CD4-positive, alpha-beta T cell (primary cell): ENCODE measurements around the gene UNC5B. TPM values are rescaled to one million over a fixed set of nuclear protein-coding genes. Genes with fewer than 3 reads are reported as not detected.
"Not testable (repeated sequence)": the region's sequence is repeated elsewhere in the genome, so short reads cannot be mapped to it uniquely, and the experiment has no call there.

ENCODE experiments used
- ATAC-seq: fragments of 200-7000 bp; cut with Tn5 transposase; one replicate; pipeline ENCODE4 v1.10.0; 2022; ENCODE audit warnings: mild to moderate bottlenecking; ENCODE audit not compliant: poor library complexity
- CTCF ChIA-PET: fragments of 350-600 bp; sonication (Branson Sonifier 250); formaldehyde crosslinking; loops from one replicate; lab custom pipeline; 2021; ENCODE audit warnings: antibody characterized with exemption, inconsistent platforms; lab: Charles Lee
- POLR2A ChIA-PET: fragments of 350-600 bp; sonication (Branson Sonifier 250); formaldehyde crosslinking; loops from one replicate; lab custom pipeline; 2021; ENCODE audit warnings: antibody characterized with exemption, inconsistent platforms; lab: Charles Lee
- DNase-seq, 14 experiments: peaks; one replicate each; pipeline ENCODE4 v3.0.0-alpha.2; 2013 to 2020; ENCODE audit warnings: mixed read lengths in 2 of 14
- H3K27ac ChIP-seq, 2 donors: one replicate each; pipeline versions ENCODE4 v1.5.1 to v1.7.0; 2013; ENCODE audit warnings: low read length in 2 of 2, low read depth in 1 of 2, mild to moderate bottlenecking in 1 of 2
- H3K27me3 ChIP-seq, 2 experiments: 1 replicate in 1 of 2; 2 replicates in 1 of 2; pipeline versions ENCODE4 v1.6.1 to v1.7.0; 2013; ENCODE audit warnings: low read length in 2 of 2, control low read depth in 1 of 2, mild to moderate bottlenecking in 1 of 2, moderate library complexity in 1 of 2; ENCODE audit not compliant: insufficient read depth in 2 of 2, control insufficient read depth in 1 of 2
- H3K36me3 ChIP-seq: one replicate; pipeline ENCODE4 v1.6.1; 2013; ENCODE audit warnings: low read length, control low read depth; ENCODE audit not compliant: insufficient read depth
- H3K4me1 ChIP-seq: one replicate; pipeline ENCODE4 v1.6.1; 2013; ENCODE audit warnings: low read length, control low read depth; ENCODE audit not compliant: insufficient read depth
- H3K4me3 ChIP-seq: one replicate; pipeline ENCODE4 v1.5.1; 2013; ENCODE audit warnings: mild to moderate bottlenecking, low read length, moderate library complexity
- H3K9me3 ChIP-seq, 2 experiments: 1 replicate in 1 of 2; 2 replicates in 1 of 2; pipeline versions ENCODE4 v1.6.1 to v1.7.0; 2013; ENCODE audit warnings: low read length in 2 of 2, mild to moderate bottlenecking in 2 of 2, control low read depth in 1 of 2, moderate library complexity in 1 of 2; ENCODE audit not compliant: control insufficient read depth in 1 of 2, insufficient read depth in 1 of 2
- H3K27ac Mint-ChIP-seq: one replicate; pipeline ENCODE4 v1.8.0; 2020; ENCODE audit warnings: mixed read lengths
- H3K27me3 Mint-ChIP-seq: one replicate; pipeline ENCODE4 v1.8.0; 2021; ENCODE audit warnings: mixed read lengths
- H3K36me3 Mint-ChIP-seq: one replicate; pipeline ENCODE4 v1.8.0; 2021; ENCODE audit warnings: low read depth, mixed read lengths
- H3K4me1 Mint-ChIP-seq: one replicate; pipeline ENCODE4 v1.8.0; 2021; ENCODE audit warnings: low read depth, mixed read lengths
- H3K4me3 Mint-ChIP-seq: one replicate; pipeline ENCODE4 v1.8.0; 2020; ENCODE audit warnings: mild to moderate bottlenecking, mixed read lengths
- H3K9me3 Mint-ChIP-seq: one replicate; pipeline ENCODE4 v1.8.0; 2020; ENCODE audit warnings: mixed read lengths
- CTCF ChIP-seq: fragments of 200-600 bp; IDR thresholded peaks from one replicate; pipeline ENCODE4 v1.8.0; 2022; ENCODE audit warnings: antibody characterized with exemption, mild to moderate bottlenecking
- intact Hi-C, 2 experiments: fragments of 100-400 bp; cut with DNase I in 1 of 2; cut with micrococcal nuclease in 1 of 2; formaldehyde crosslinking; loops; one replicate each; pipeline versions ENCODE4 v1.15.1 to v1.9.0; 2023 to 2025; cut with DNase I, micrococcal nuclease
- total RNA-seq, 174 experiments: library from RNA in 2 of 174; stranded (reverse) in 2 of 174; gene quantifications; one replicate each; pipeline ENCODE4 v1.2.3 and lab custom pipeline; 2021 to 2026

Gene UNC5B
- total RNA-seq, 2 experiments from 2014 or later = 0.03 TPM; not detected in 1

- no peak for DNase-seq
- Histone ChIP-seq H3K4me1 (no peaks in the 10 kb centered on the region), H3K36me3 (no peaks in the 10 kb centered on the region), H3K27me3 (no peaks in the 10 kb centered on the region), H3K27ac (no peak overlapping the region), H3K9me3 (no peaks in the 10 kb centered on the region), H3K4me3 (no peak overlapping the region)
- no peaks in the 10 kb centered on the region for H3K4me1 Mint-ChIP-seq
- ATAC-seq = no peak
- H3K27ac Mint-ChIP-seq = no peak overlapping the region
- intact Hi-C loops = no loop called here
- POLR2A ChIA-PET = no interaction called here
- no peaks in the 10 kb centered on the region for H3K27me3 Mint-ChIP-seq
- no peaks in the 10 kb centered on the region for H3K9me3 Mint-ChIP-seq
- H3K36me3 Mint-ChIP-seq = no peaks in the 10 kb centered on the region
- TF ChIP-seq CTCF = no peak
- CTCF ChIA-PET = no interaction called here
- H3K4me3 Mint-ChIP-seq = no peak overlapping the region
Measured at GRCh38 chr10:71271662-71272055, 59.3 kb downstream of the UNC5B start.

GRCh38 chr10:71272056-71272771 lies 59.8 kb downstream of the UNC5B start:
- Histone ChIP-seq H3K27me3 (no peaks in the 10 kb centered on the region), H3K4me3 (no peak overlapping the region), H3K27ac (no peak overlapping the region), H3K9me3 (no peaks in the 10 kb centered on the region), H3K4me1 (no peaks in the 10 kb centered on the region), H3K36me3 (no peaks in the 10 kb centered on the region)
- ChIA-PET POLR2A (no interaction called here), CTCF (no interaction called here)
- H3K36me3 Mint-ChIP-seq = no peaks in the 10 kb centered on the region
- no peaks in the 10 kb centered on the region for H3K4me1 Mint-ChIP-seq
- no peak overlapping the region for H3K4me3 Mint-ChIP-seq
- DNase-seq = peak in 1 of 14 experiments; percentile 12
- intact Hi-C loops = no loop called here
- H3K27ac Mint-ChIP-seq = no peak overlapping the region
- H3K9me3 Mint-ChIP-seq = no peaks in the 10 kb centered on the region
- TF ChIP-seq CTCF = no peak
- ATAC-seq = no peak
- no peaks in the 10 kb centered on the region for H3K27me3 Mint-ChIP-seq

- H3K27me3 Mint-ChIP-seq, H3K27me3 ChIP-seq, DNase-seq, H3K4me1 ChIP-seq, H3K36me3 ChIP-seq, H3K4me3 Mint-ChIP-seq, intact Hi-C loops, POLR2A ChIA-PET, H3K27ac Mint-ChIP-seq, H3K4me3 ChIP-seq, CTCF ChIA-PET, H3K27ac ChIP-seq, H3K4me1 Mint-ChIP-seq, H3K9me3 ChIP-seq, H3K36me3 Mint-ChIP-seq, ATAC-seq, H3K9me3 Mint-ChIP-seq: not testable (repeated sequence)
Measured at GRCh38 chr10:71272974-71273373, 60.6 kb downstream of the UNC5B start.

- DNase-seq (no peak), ATAC-seq (no peak)
- no peaks in the 10 kb centered on the region for H3K9me3 Mint-ChIP-seq
- Histone ChIP-seq H3K4me3 (no peak overlapping the region), H3K27me3 (no peaks in the 10 kb centered on the region), H3K9me3 (no peaks in the 10 kb centered on the region), H3K4me1 (no peaks in the 10 kb centered on the region), H3K36me3 (no peaks in the 10 kb centered on the region), H3K27ac (no peak overlapping the region)
- H3K27ac Mint-ChIP-seq = no peak overlapping the region
- intact Hi-C loops = no loop called here
- H3K4me1 Mint-ChIP-seq = no peaks in the 10 kb centered on the region
- POLR2A ChIA-PET = no interaction called here
- no peak overlapping the region for H3K4me3 Mint-ChIP-seq
- H3K27me3 Mint-ChIP-seq = no peaks in the 10 kb centered on the region
- TF ChIP-seq CTCF = no peak
- H3K36me3 Mint-ChIP-seq = no peaks in the 10 kb centered on the region
- CTCF ChIA-PET = no interaction called here
Measured at GRCh38 chr10:71273506-71273905, 61.1 kb downstream of the UNC5B start.
